ENCODE measurements around the gene MEIG1.

- TF ChIP-seq NFRKB (IDR thresholded peaks at IDR 0.05) = no peak
- no peak for TF ChIP-seq FOXK2 (IDR thresholded peaks at IDR 0.05)
- TF ChIP-seq SP1 (IDR thresholded peaks at IDR 0.05) = no peak
- TF ChIP-seq LEF1 (IDR thresholded peaks at IDR 0.05; ENCODE audit: borderline replicate concordance) = no peak
- TF ChIP-seq L3MBTL2 (conservative IDR thresholded peaks at IDR 0.05) = no peak
- no peak for TF ChIP-seq TARDBP (IDR thresholded peaks at IDR 0.05)
- no peak for TF ChIP-seq ELF4 (IDR thresholded peaks at IDR 0.05)
- no peak for TF ChIP-seq FOXM1 (IDR thresholded peaks at IDR 0.05; ENCODE audit: borderline replicate concordance)
Observed at GRCh38 chr10:14949291-14949690, 9.9 kb upstream of the MEIG1 start.

All from HEK293T (cell line).